HCT116 (cell line): Measurements from ENCODE around the gene WWOX. TPM values are rescaled to one million over a fixed set of nuclear protein-coding genes. Genes with fewer than 3 reads are reported as not detected.

Experiments used
- ATAC-seq: fragments of 200-7000 bp; cut with Tn5 transposase; 2 replicates; pipeline ENCODE4 v1.9.1; 2020; ENCODE audit warnings: mild to moderate bottlenecking, moderate library complexity
- BruUV-seq: library from RNA; stranded (reverse); fragments of 400-500 nt; replicated peaks from 2 replicates; lab custom pipeline; 2021; lab: Mats Ljungman, UMichigan
- CTCF ChIA-PET: fragments of 300-600 bp; sonication (Branson Sonifier 250); formaldehyde crosslinking; loops from one replicate; lab custom pipeline; 2021; ENCODE audit warnings: antibody characterized with exemption; lab: Charles Lee
- POLR2A ChIA-PET: fragments of 300-600, 350-600 bp; sonication (Branson Sonifier 250); formaldehyde crosslinking; loops from one replicate; lab custom pipeline; 2021; ENCODE audit warnings: antibody characterized with exemption; lab: Charles Lee
- RAD21 ChIA-PET, 2 experiments: fragments of 300-600 bp; sonication (Branson Sonifier 250); formaldehyde crosslinking; loops; one replicate each; lab custom pipeline; 2023; ENCODE audit warnings: low total read pairs in 2 of 2; ENCODE audit not compliant: uncharacterized antibody in 2 of 2, unreplicated experiment in 2 of 2, low non-redundant PET in 1 of 2; lab: Charles Lee
- DNase-seq: peaks from one replicate; pipeline ENCODE4 v3.0.0-alpha.2; 2010; ENCODE audit warnings: low read depth, low spot score
- H2AFZ ChIP-seq: fragments of 200-600 bp; shearing (Covaris generic), sonication (generic); 2 replicates; pipeline ENCODE4 v1.6.1; 2017; ENCODE audit warnings: low read depth, mixed run types, mixed read lengths, antibody characterized with exemption, low read length; ENCODE audit not compliant: poor library complexity, severe bottlenecking
- H3K27ac ChIP-seq: 2 replicates; pipeline ENCODE4 v1.5.1; 2012; ENCODE audit warnings: low read depth, low read length
- H3K27me3 ChIP-seq: fragments of 200-600 bp; sonication (generic); 2 replicates; pipeline ENCODE4 v1.6.1; 2016; ENCODE audit warnings: mixed run types, low read length, mixed read lengths; ENCODE audit not compliant: insufficient read depth
- H3K36me3 ChIP-seq, 2 experiments: fragments of 200-500 bp in 1 of 2; fragments of 200-600 bp in 1 of 2; sonication (Bioruptor generic) in 1 of 2; sonication (generic) in 1 of 2; 2 replicates each; pipeline versions ENCODE4 v1.5.1 to v1.6.1; 2014 to 2016; ENCODE audit warnings: low read length in 2 of 2, inconsistent platforms in 1 of 2, mixed read lengths in 1 of 2, mixed run types in 1 of 2; ENCODE audit not compliant: insufficient read depth in 2 of 2, control insufficient read depth in 1 of 2
- H3K4me1 ChIP-seq, 2 experiments: fragments of 200-600 bp in 1 of 2; sonication (generic) in 1 of 2; 2 replicates each; pipeline versions ENCODE4 v1.5.1 to v1.6.1; 2012 to 2017; ENCODE audit warnings: low read length in 2 of 2, inconsistent platforms in 1 of 2, mild to moderate bottlenecking in 1 of 2, mixed read lengths in 1 of 2, mixed run types in 1 of 2, moderate library complexity in 1 of 2; ENCODE audit not compliant: insufficient read depth in 2 of 2, control insufficient read depth in 1 of 2
- H3K4me2 ChIP-seq: fragments of 200-600 bp; sonication (generic); 2 replicates; pipeline ENCODE4 v1.6.1; 2017; ENCODE audit warnings: mixed run types, low read length, mixed read lengths
- H3K4me3 ChIP-seq, 2 experiments: fragments of 200-600 bp in 1 of 2; sonication (generic) in 1 of 2; replicated peaks in 1 of 2; 2 replicates each; pipeline ENCODE4 v1.5.1; 2011 to 2016; ENCODE audit warnings: low read length in 2 of 2, control low read depth in 1 of 2, low read depth in 1 of 2, mild to moderate bottlenecking in 1 of 2, mixed read lengths in 1 of 2, mixed run types in 1 of 2
- H3K79me2 ChIP-seq: fragments of 200-600 bp; sonication (generic); 2 replicates; pipeline ENCODE4 v1.6.1; 2017; ENCODE audit warnings: mild to moderate bottlenecking, mixed run types, low read length, moderate library complexity, mixed read lengths; ENCODE audit not compliant: insufficient read depth
- H3K9ac ChIP-seq: fragments of 200-600 bp; sonication (generic); 2 replicates; pipeline ENCODE4 v1.6.1; 2016; ENCODE audit warnings: low read length, mixed read lengths
- H3K9me2 ChIP-seq: fragments of 200-600 bp; sonication (generic), shearing (Covaris generic); 2 replicates; pipeline ENCODE4 v1.6.1; 2017; ENCODE audit warnings: mixed run types, mild to moderate bottlenecking, moderate library complexity; ENCODE audit not compliant: insufficient read depth
- H3K9me3 ChIP-seq, 2 experiments: fragments of 200-500 bp in 1 of 2; fragments of 200-600 bp in 1 of 2; sonication (Bioruptor generic) in 1 of 2; sonication (generic) in 1 of 2; 2 replicates each; pipeline ENCODE4 v1.6.1; 2014 to 2017; ENCODE audit warnings: low read length in 2 of 2, mixed read lengths in 2 of 2, inconsistent platforms in 1 of 2, low read depth in 1 of 2, mild to moderate bottlenecking in 1 of 2, mixed run types in 1 of 2, moderate library complexity in 1 of 2; ENCODE audit not compliant: control insufficient read depth in 1 of 2, insufficient read depth in 1 of 2
- H4K20me1 ChIP-seq: fragments of 200-600 bp; sonication (generic), shearing (Covaris generic); 2 replicates; pipeline ENCODE4 v1.6.1; 2017; ENCODE audit warnings: mixed run types, mild to moderate bottlenecking, moderate library complexity; ENCODE audit not compliant: insufficient read depth
- EGR1 ChIP-seq: IDR thresholded peaks from 2 replicates; pipeline ENCODE4 v1.6.1; 2012; ENCODE audit warnings: low read depth
- JUND ChIP-seq: IDR thresholded peaks from 2 replicates; pipeline ENCODE4 v1.6.1; 2012
- POLR2AphosphoS5 ChIP-seq: IDR thresholded peaks from 2 replicates; pipeline ENCODE4 v1.6.1; 2011; ENCODE audit warnings: mild to moderate bottlenecking, low read depth, low read length, moderate library complexity
- RAD21 ChIP-seq: IDR thresholded peaks from 2 replicates; pipeline ENCODE4 v1.6.1; 2012; ENCODE audit warnings: low read depth, mild to moderate bottlenecking
- SRF ChIP-seq: IDR thresholded peaks from 2 replicates; pipeline ENCODE4 v1.6.1; 2012; ENCODE audit warnings: low read depth
- intact Hi-C: fragments of 100-400 bp; cut with micrococcal nuclease; formaldehyde crosslinking; loops from 2 replicates; pipeline ENCODE4 v1.10.0; 2022
- total RNA-seq: library from RNA; stranded (reverse); gene quantifications from one replicate; pipeline ENCODE4 v1.2.1, GENCODE V29; 2021; ENCODE audit not compliant: unreplicated experiment
- TF ChIP-seq, protein P1 (sequence below): IDR thresholded peaks from 2 replicates; pipeline ENCODE4 v1.6.1; 2011; ENCODE audit warnings: mild to moderate bottlenecking, low read length, moderate library complexity; ENCODE audit not compliant: insufficient replicate concordance; ENCODE audit errors: extremely low read depth
- TF ChIP-seq, protein P2 (sequence below): IDR thresholded peaks from 2 replicates; pipeline ENCODE4 v1.6.1; 2012; ENCODE audit warnings: low read depth

Gene WWOX
- total RNA-seq, 1 experiment from 2014 or later, result 13.7 TPM

DNA sequence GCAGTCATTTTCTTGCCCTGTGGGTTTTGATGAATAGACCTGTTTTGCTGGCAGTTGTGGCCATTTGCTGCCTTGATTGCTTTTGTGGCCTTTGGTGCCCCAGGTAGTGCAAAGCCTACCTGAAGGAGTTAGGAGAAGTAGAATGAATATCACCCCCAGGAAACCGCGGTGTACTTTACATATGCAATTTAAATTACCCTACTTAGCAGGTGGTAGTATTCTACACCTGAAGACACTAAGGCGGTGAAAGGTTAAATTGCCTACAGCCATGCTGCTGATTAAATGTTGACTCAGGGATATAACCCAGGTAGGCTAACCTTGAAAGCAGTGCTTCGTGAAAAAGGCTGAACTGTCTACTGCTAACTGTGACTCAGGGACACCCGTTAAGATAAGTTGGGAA, 27.2 kb upstream of the WWOX start:
- no peak overlapping the region for H3K4me3 ChIP-seq
- ChIA-PET CTCF (no interaction called here), RAD21 (no interaction called here)
- TF ChIP-seq, protein P1, sequence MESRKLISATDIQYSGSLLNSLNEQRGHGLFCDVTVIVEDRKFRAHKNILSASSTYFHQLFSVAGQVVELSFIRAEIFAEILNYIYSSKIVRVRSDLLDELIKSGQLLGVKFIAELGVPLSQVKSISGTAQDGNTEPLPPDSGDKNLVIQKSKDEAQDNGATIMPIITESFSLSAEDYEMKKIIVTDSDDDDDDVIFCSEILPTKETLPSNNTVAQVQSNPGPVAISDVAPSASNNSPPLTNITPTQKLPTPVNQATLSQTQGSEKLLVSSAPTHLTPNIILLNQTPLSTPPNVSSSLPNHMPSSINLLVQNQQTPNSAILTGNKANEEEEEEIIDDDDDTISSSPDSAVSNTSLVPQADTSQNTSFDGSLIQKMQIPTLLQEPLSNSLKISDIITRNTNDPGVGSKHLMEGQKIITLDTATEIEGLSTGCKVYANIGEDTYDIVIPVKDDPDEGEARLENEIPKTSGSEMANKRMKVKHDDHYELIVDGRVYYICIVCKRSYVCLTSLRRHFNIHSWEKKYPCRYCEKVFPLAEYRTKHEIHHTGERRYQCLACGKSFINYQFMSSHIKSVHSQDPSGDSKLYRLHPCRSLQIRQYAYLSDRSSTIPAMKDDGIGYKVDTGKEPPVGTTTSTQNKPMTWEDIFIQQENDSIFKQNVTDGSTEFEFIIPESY, result no peak
- TF ChIP-seq POLR2AphosphoS5, result no peak
- TF ChIP-seq RAD21, result no peak
- TF ChIP-seq, protein P2, sequence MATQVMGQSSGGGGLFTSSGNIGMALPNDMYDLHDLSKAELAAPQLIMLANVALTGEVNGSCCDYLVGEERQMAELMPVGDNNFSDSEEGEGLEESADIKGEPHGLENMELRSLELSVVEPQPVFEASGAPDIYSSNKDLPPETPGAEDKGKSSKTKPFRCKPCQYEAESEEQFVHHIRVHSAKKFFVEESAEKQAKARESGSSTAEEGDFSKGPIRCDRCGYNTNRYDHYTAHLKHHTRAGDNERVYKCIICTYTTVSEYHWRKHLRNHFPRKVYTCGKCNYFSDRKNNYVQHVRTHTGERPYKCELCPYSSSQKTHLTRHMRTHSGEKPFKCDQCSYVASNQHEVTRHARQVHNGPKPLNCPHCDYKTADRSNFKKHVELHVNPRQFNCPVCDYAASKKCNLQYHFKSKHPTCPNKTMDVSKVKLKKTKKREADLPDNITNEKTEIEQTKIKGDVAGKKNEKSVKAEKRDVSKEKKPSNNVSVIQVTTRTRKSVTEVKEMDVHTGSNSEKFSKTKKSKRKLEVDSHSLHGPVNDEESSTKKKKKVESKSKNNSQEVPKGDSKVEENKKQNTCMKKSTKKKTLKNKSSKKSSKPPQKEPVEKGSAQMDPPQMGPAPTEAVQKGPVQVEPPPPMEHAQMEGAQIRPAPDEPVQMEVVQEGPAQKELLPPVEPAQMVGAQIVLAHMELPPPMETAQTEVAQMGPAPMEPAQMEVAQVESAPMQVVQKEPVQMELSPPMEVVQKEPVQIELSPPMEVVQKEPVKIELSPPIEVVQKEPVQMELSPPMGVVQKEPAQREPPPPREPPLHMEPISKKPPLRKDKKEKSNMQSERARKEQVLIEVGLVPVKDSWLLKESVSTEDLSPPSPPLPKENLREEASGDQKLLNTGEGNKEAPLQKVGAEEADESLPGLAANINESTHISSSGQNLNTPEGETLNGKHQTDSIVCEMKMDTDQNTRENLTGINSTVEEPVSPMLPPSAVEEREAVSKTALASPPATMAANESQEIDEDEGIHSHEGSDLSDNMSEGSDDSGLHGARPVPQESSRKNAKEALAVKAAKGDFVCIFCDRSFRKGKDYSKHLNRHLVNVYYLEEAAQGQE, result no peak
- TF ChIP-seq JUND, result no peak
- no peak for TF ChIP-seq EGR1
- TF ChIP-seq SRF, result no peak
- TF ChIP-seq, all 23 proteins: peak for 0
- POLR2A ChIA-PET, result no interaction called here
- Histone ChIP-seq H3K4me1 (no peaks in the 10 kb centered on the region), H3K79me2 (no peaks in the 10 kb centered on the region), H3K9ac (no peak overlapping the region), H3K4me2 (no peak overlapping the region), H3K9me3 (no peaks in the 10 kb centered on the region), H3K27me3 (peaks cover 10% of the 10 kb centered on the region; the same call in 1 of the 2 replicates), H2AFZ (no peak overlapping the region), H4K20me1 (no peaks in the 10 kb centered on the region), H3K9me2 (no peaks in the 10 kb centered on the region), H3K27ac (no peak overlapping the region), H3K36me3 (no peaks in the 10 kb centered on the region)
- BruUV-seq, result no TSS peak
- ATAC-seq, result no peak
- no peak for DNase-seq
- intact Hi-C loops, result no loop called here
